ENCODE measurements around the gene ZNF816. TPM values are rescaled to one million over a fixed set of nuclear protein-coding genes. Genes with fewer than 3 reads are reported as not detected.
A peak's percentile ranks its signal among the peaks of the same experiment; 100 is the strongest.

ZNF816 gene
- total and polyA plus RNA-seq, 12 donors: 1.6 to 11.8 (median 5.2) TPM

- 37 to 49% methylated on average over 18 of the region's 18 CpGs for WGBS, 2 donors
- no peaks in the 10 kb centered on the region for H3K9me3 ChIP-seq
- H3K27me3 ChIP-seq: no peaks in the 10 kb centered on the region
- DNase-seq (peak; percentile 45 to 63), ATAC-seq (peak; percentile 49 to 82 (median 66))
- peak overlapping the region in 9 of 10 donors; percentile 14 to 90 (median 79) for H3K27ac ChIP-seq
- no peak for TF ChIP-seq CTCF (IDR thresholded peaks at IDR 0.05)
- intact Hi-C loops (cut with DNase I): loop anchor here in 1 of 10 donors (2.0 kb wide), 1 partner anchor 19 kb away; no protein-coding TSS in a partner anchor
- peak overlapping the region; percentile 54 to 89 (median 75) for H3K4me3 ChIP-seq
- H3K36me3 ChIP-seq: peaks cover 0 to 14% (median 5%) of the 10 kb centered on the region in 9 donors
- H3K4me1 ChIP-seq: peaks cover 0 to 23% (median 13%) of the 10 kb centered on the region in 9 donors
Observed at GRCh38 chr19:52923778-52924593, 38.7 kb downstream of the ZNF816 start.

GRCh38 chr19:52922841-52923777 lies 39.6 kb downstream of the ZNF816 start, which contains the start of gene ZNF888:
ZNF888 (minus strand) TSS chr19:52923428; CDS start chr19:52917873, 5,555 bp downstream.
- peak; percentile 98 to 100 (median 99) for ATAC-seq
- DNase-seq: peak; percentile 80 to 91
- intact Hi-C loops (cut with DNase I): loop anchor here in 1 of 10 donors (2.0 kb wide), 1 partner anchor 20 kb away; no protein-coding TSS in a partner anchor
- Histone ChIP-seq H3K27me3 (no peaks in the 10 kb centered on the region), H3K36me3 (peaks cover 0 to 8% (median 0%) of the 10 kb centered on the region in 9 donors), H3K4me3 (peak within 1 kb of the TSS; percentile 54 to 89 (median 75)), H3K9me3 (no peaks in the 10 kb centered on the region), H3K27ac (peak within 1 kb of the TSS in 9 of 10 donors; percentile 14 to 90 (median 79)), H3K4me1 (peaks cover 0 to 23% (median 13%) of the 10 kb centered on the region in 9 donors)
- no peak for TF ChIP-seq CTCF (IDR thresholded peaks at IDR 0.05)
- WGBS, 2 donors: 2 to 3% methylated on average over 55 of the region's 55 CpGs

GRCh38 chr19:52917531-52917930 lies 45.1 kb downstream of the ZNF816 start:
- H3K36me3 ChIP-seq: peaks cover 0 to 47% (median 5%) of the 10 kb centered on the region in 9 donors

More at GRCh38 chr19:52917531-52917930, 45.1 kb downstream of the ZNF816 start:
- H3K27ac ChIP-seq: no peak overlapping the region
- H3K4me1 ChIP-seq: peaks cover 0 to 3% (median 0%) of the 10 kb centered on the region in 9 donors
- intact Hi-C loops (cut with DNase I): no loop called here
- DNase-seq (no peak), ATAC-seq (no peak)
- H3K4me3 ChIP-seq: no peak overlapping the region
- H3K9me3 ChIP-seq: no peaks in the 10 kb centered on the region
- 97 to 98% methylated on average over 5 of the region's 5 CpGs for WGBS, 2 donors
- no peak for TF ChIP-seq CTCF (IDR thresholded peaks at IDR 0.05)
- no peaks in the 10 kb centered on the region for H3K27me3 ChIP-seq

Measured in heart right ventricle (tissue), 16 donors.